ENCODE data around the gene CNOT6L. TPM values are rescaled to one million over a fixed set of nuclear protein-coding genes. Genes with fewer than 3 reads are reported as not detected.

The CNOT6L gene
- total and polyA plus RNA-seq, 2 experiments from 2014 or later: 6.5 to 9.2 TPM

- Histone ChIP-seq H3K36me3 (ENCODE audit: low read depth) (no peaks in the 10 kb centered on the region), H2AFZ (no peak overlapping the region), H3K9ac (no peak overlapping the region; the same call in 1 of the 2 replicates), H3K4me2 (ENCODE audit: unreplicated experiment) (peak overlapping the region; percentile 3), H3K27ac (peak overlapping the region; percentile 29), H3K9me3 (ENCODE audit: low read depth) (no peaks in the 10 kb centered on the region), H3F3A (ENCODE audit: insufficient read depth) (peaks cover 26% of the 10 kb centered on the region), H3K9me2 (ENCODE audit: insufficient read depth) (no peaks in the 10 kb centered on the region), H4K20me1 (ENCODE audit: insufficient read depth) (peaks cover 6% of the 10 kb centered on the region), H3K79me2 (ENCODE audit: insufficient read depth) (peaks cover 64% of the 10 kb centered on the region), H3K27me3 (replicated peaks; ENCODE audit: insufficient read depth) (no peaks in the 10 kb centered on the region), H3K4me3 (no peak overlapping the region), H3K4me1 (ENCODE audit: insufficient read depth) (0 out of 2 replicates have a peak, but pooled peaks cover 17% of the 10 kb centered on the region)
- no peak for DNase-seq
- WGBS, 2 experiments (ENCODE audit: low coverage in 1 of 2, low lambda C conversion rate in 2 of 2, missing lambda C conversion rate in 2 of 2): 94 to 99% methylated on average over 2 of the region's 2 CpGs
- no peak for TF ChIP-seq EZH2phosphoT487 (IDR thresholded peaks at IDR 0.05; ENCODE audit: insufficient read depth, low read depth)
- TF ChIP-seq EZH2 (IDR thresholded peaks at IDR 0.05; ENCODE audit: insufficient read depth, poor library complexity, severe bottlenecking): no peak
- in situ Hi-C loops (cut with MboI): no loop called here
Observed at GRCh38 chr4:77816546-77816945, 2.6 kb downstream of the CNOT6L start.

DNA sequence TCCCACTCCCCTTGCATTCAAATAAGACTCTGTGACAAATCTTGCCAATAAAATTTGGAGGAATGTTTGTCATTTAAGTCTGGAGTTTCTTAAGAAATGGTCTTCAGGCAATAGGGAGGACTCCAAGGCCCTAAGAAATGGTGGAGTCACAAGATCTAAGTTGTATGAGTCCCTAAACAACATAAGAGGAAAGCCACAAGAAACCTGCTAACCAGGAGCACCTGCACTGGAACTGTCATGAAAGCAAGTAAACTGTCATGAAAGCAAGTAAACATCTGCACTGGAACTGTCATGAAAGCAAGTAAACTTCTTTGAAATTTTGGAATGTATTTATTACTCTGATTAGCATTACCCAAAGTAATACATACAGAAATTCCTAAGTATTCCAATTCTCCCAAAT, 3.5 kb downstream of the CNOT6L start:
- TF ChIP-seq EZH2 (IDR thresholded peaks at IDR 0.05; ENCODE audit: insufficient read depth, poor library complexity, severe bottlenecking): no peak
- TF ChIP-seq EZH2phosphoT487 (IDR thresholded peaks at IDR 0.05; ENCODE audit: insufficient read depth, low read depth): no peak
- no peak for DNase-seq
- Histone ChIP-seq H3K9me2 (ENCODE audit: insufficient read depth) (no peaks in the 10 kb centered on the region), H3K4me1 (ENCODE audit: insufficient read depth) (0 out of 2 replicates have a peak, but pooled peaks cover 8% of the 10 kb centered on the region), H3K4me3 (no peak overlapping the region), H3K36me3 (ENCODE audit: low read depth) (0 out of 2 replicates have a peak, but pooled peaks cover 4% of the 10 kb centered on the region), H3K27me3 (replicated peaks; ENCODE audit: insufficient read depth) (no peaks in the 10 kb centered on the region), H3K4me2 (ENCODE audit: unreplicated experiment) (no peak overlapping the region), H2AFZ (no peak overlapping the region), H3F3A (ENCODE audit: insufficient read depth) (peaks cover 25% of the 10 kb centered on the region), H4K20me1 (ENCODE audit: insufficient read depth) (peaks cover 6% of the 10 kb centered on the region), H3K27ac (no peak overlapping the region), H3K9me3 (ENCODE audit: low read depth) (no peaks in the 10 kb centered on the region), H3K79me2 (ENCODE audit: insufficient read depth) (peaks cover 73% of the 10 kb centered on the region), H3K9ac (no peak overlapping the region)
- in situ Hi-C loops (cut with MboI): no loop called here

GRCh38 chr4:77805840-77806239, 13.3 kb downstream of the CNOT6L start:
- in situ Hi-C loops (cut with MboI): no loop called here
- peaks cover 19% of the 10 kb centered on the region for H3K4me1 ChIP-seq (ENCODE audit: insufficient read depth)
- H2AFZ ChIP-seq: no peak overlapping the region
- H3K9me3 ChIP-seq (ENCODE audit: low read depth): no peaks in the 10 kb centered on the region
- H3K36me3 ChIP-seq (ENCODE audit: low read depth): 0 out of 2 replicates have a peak, but pooled peaks cover 3% of the 10 kb centered on the region
- H3K4me3 ChIP-seq: no peak overlapping the region
- no peaks in the 10 kb centered on the region; the same call in none of the 2 replicates for H4K20me1 ChIP-seq (ENCODE audit: insufficient read depth)
- DNase-seq: no peak
- WGBS, 2 experiments (ENCODE audit: low coverage in 1 of 2, low lambda C conversion rate in 2 of 2, missing lambda C conversion rate in 2 of 2): 79% methylated on average over 7 to 8 of the region's 8 CpGs
- H3K4me2 ChIP-seq (ENCODE audit: unreplicated experiment): no peak overlapping the region
- no peaks in the 10 kb centered on the region for H3K9me2 ChIP-seq (ENCODE audit: insufficient read depth)
- H3K9ac ChIP-seq: no peak overlapping the region
- no peak overlapping the region for H3K27ac ChIP-seq
- H3K27me3 ChIP-seq (replicated peaks; ENCODE audit: insufficient read depth): no peaks in the 10 kb centered on the region
- H3K79me2 ChIP-seq (ENCODE audit: insufficient read depth): peaks cover 100% of the 10 kb centered on the region
- peaks cover 5% of the 10 kb centered on the region for H3F3A ChIP-seq (ENCODE audit: insufficient read depth)
- TF ChIP-seq EZH2phosphoT487 (IDR thresholded peaks at IDR 0.05; ENCODE audit: insufficient read depth, low read depth): no peak
- TF ChIP-seq EZH2 (IDR thresholded peaks at IDR 0.05; ENCODE audit: insufficient read depth, poor library complexity, severe bottlenecking): no peak

GRCh38 chr4:77804471-77804870, 14.7 kb downstream of the CNOT6L start:
- Histone ChIP-seq H3K9me2 (ENCODE audit: insufficient read depth) (no peaks in the 10 kb centered on the region), H3K79me2 (ENCODE audit: insufficient read depth) (peaks cover 100% of the 10 kb centered on the region), H4K20me1 (ENCODE audit: insufficient read depth) (no peaks in the 10 kb centered on the region; the same call in none of the 2 replicates), H3K36me3 (ENCODE audit: low read depth) (no peaks in the 10 kb centered on the region), H3K4me3 (no peak overlapping the region), H2AFZ (no peak overlapping the region), H3K4me2 (ENCODE audit: unreplicated experiment) (no peak overlapping the region), H3K4me1 (ENCODE audit: insufficient read depth) (peaks cover 25% of the 10 kb centered on the region), H3K27me3 (replicated peaks; ENCODE audit: insufficient read depth) (no peaks in the 10 kb centered on the region), H3F3A (ENCODE audit: insufficient read depth) (peaks cover 10% of the 10 kb centered on the region), H3K9ac (no peak overlapping the region), H3K27ac (no peak overlapping the region), H3K9me3 (ENCODE audit: low read depth) (no peaks in the 10 kb centered on the region)
- peak; percentile 18 for DNase-seq
- in situ Hi-C loops (cut with MboI): no loop called here
- TF ChIP-seq EZH2phosphoT487 (IDR thresholded peaks at IDR 0.05; ENCODE audit: insufficient read depth, low read depth): no peak
- no peak for TF ChIP-seq EZH2 (IDR thresholded peaks at IDR 0.05; ENCODE audit: insufficient read depth, poor library complexity, severe bottlenecking)

GRCh38 chr4:77802402-77802801, 16.8 kb downstream of the CNOT6L start:
- no peaks in the 10 kb centered on the region for H3K36me3 ChIP-seq (ENCODE audit: low read depth)
- no peak overlapping the region for H3K9ac ChIP-seq
- TF ChIP-seq EZH2 (IDR thresholded peaks at IDR 0.05; ENCODE audit: insufficient read depth, poor library complexity, severe bottlenecking) (no peak), EZH2phosphoT487 (IDR thresholded peaks at IDR 0.05; ENCODE audit: insufficient read depth, low read depth) (no peak)
- H3K4me1 ChIP-seq (ENCODE audit: insufficient read depth): peaks cover 25% of the 10 kb centered on the region
- no peak overlapping the region for H3K4me2 ChIP-seq (ENCODE audit: unreplicated experiment)
- peaks cover 4% of the 10 kb centered on the region for H4K20me1 ChIP-seq (ENCODE audit: insufficient read depth)
- no peaks in the 10 kb centered on the region for H3K9me2 ChIP-seq (ENCODE audit: insufficient read depth)
- H3K27ac ChIP-seq: no peak overlapping the region
- H2AFZ ChIP-seq: no peak overlapping the region
- H3F3A ChIP-seq (ENCODE audit: insufficient read depth): peaks cover 10% of the 10 kb centered on the region
- H3K4me3 ChIP-seq: no peak overlapping the region
- H3K9me3 ChIP-seq (ENCODE audit: low read depth): no peaks in the 10 kb centered on the region
- H3K79me2 ChIP-seq (ENCODE audit: insufficient read depth): peaks cover 100% of the 10 kb centered on the region
- no peaks in the 10 kb centered on the region for H3K27me3 ChIP-seq (replicated peaks; ENCODE audit: insufficient read depth)
- in situ Hi-C loops (cut with MboI): no loop called here
- no peak for DNase-seq

All from GM23248 (cell line).